ENCODE results near the gene CNST. TPM values are rescaled to one million over a fixed set of nuclear protein-coding genes. Genes with fewer than 3 reads are reported as not detected.

The CNST gene
- total and polyA plus RNA-seq, 9 of the 15 experiments (the other 6 are each of a cell fraction or from before 2014, with no cell fraction given): 17.0 to 55.3 (median 30.8) TPM

DNA sequence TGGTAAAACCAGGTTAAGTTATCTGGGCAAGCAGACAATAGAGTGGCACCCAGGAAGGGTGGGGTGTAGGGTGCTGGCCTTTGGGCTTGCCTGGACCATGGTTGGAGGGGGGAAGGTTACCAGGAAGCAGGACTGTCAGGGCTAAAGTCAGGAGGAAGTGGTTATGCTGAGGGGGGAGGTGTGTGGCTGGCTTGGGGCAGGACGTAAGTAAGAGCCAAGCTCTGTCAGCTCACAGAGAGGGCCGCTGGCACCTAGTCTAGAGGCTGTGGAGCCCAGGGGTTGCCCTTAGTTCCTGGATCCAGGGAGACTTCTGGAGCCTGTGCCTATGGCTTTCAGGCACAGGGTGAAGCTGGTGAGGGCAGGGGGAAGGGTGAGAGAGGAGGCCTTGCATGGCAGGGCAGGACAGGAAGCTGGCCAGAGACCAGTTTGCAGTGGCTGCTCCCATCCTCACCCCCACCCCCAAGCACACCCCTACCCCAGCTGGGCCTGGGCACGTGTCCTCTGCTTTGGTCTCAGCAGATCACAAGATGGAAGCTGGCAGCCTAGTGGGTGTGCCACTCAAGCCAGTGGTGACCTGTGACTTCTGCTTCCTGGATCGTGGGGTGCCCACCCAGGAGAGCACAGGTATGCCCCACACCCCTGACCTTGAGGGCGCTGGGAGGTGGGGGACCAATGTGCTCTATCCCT lies 38.7 kb upstream of the CNST start:
- peaks cover 0 to 9% of the 10 kb centered on the region in 2 experiments; a peak in 2 of 5 replicates for H3K4me1 ChIP-seq (replicated peaks in 1 of 2; ENCODE audit: control insufficient read depth in 2 of 2, insufficient read depth in 2 of 2, low read length in 2 of 2)
- H3K9ac ChIP-seq (ENCODE audit: insufficient read depth in 1 of 2, low read depth in 2 of 2, low read length in 2 of 2): no peak overlapping the region
- in situ Hi-C loops (cut with MboI) (no loop called here), intact Hi-C loops (cut with micrococcal nuclease) (no loop called here)
- POLR2A ChIA-PET: interaction anchor here (0.8 kb wide), 1 partner anchor 17 kb away, joined by 3 read pairs; no protein-coding TSS in a partner anchor
- FAIRE-seq (no peak), DNase-seq (ENCODE audit: extremely low read depth in 1 of 4, low spot score in 3 of 4) (no peak), ATAC-seq (peak; percentile 44; the same call in 2 of the 3 replicates)
- no peaks in the 10 kb centered on the region for H3K36me3 ChIP-seq (ENCODE audit: control insufficient read depth, insufficient read depth, low read length)
- no peak overlapping the region for H3K4me3 ChIP-seq
- no peak overlapping the region for H3K27ac ChIP-seq (ENCODE audit: extremely low read depth, low read depth, low read length)
- peaks cover 12% of the 10 kb centered on the region for H3K9me3 ChIP-seq (replicated peaks; ENCODE audit: control insufficient read depth, insufficient read depth, low read depth, low read length)
- TF ChIP-seq SMARCA5 (IDR thresholded peaks at IDR 0.05) (no peak), TAL1 (IDR thresholded peaks at IDR 0.05) (no peak), SPI1 (IDR thresholded peaks at IDR 0.05; ENCODE audit: borderline replicate concordance, low read depth, low read length) (peak; percentile 46; the same call in 1 of the 2 replicates), RB1 (IDR thresholded peaks at IDR 0.05; ENCODE audit: low read depth) (no peak), ZNF124 (CRISPR knock-in tag; IDR thresholded peaks at IDR 0.05) (no peak), SMAD2 (IDR thresholded peaks at IDR 0.05; ENCODE audit: low read depth, low read length) (no peak), ZFX (CRISPR knock-in tag; IDR thresholded peaks at IDR 0.05) (no peak)
- TF ChIP-seq, protein P1, sequence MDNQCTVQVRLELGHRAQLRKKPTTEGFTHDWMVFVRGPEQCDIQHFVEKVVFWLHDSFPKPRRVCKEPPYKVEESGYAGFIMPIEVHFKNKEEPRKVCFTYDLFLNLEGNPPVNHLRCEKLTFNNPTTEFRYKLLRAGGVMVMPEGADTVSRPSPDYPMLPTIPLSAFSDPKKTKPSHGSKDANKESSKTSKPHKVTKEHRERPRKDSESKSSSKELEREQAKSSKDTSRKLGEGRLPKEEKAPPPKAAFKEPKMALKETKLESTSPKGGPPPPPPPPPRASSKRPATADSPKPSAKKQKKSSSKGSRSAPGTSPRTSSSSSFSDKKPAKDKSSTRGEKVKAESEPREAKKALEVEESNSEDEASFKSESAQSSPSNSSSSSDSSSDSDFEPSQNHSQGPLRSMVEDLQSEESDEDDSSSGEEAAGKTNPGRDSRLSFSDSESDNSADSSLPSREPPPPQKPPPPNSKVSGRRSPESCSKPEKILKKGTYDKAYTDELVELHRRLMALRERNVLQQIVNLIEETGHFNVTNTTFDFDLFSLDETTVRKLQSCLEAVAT (IDR thresholded peaks at IDR 0.05): no peak
- CTCF ChIA-PET (ENCODE audit: low intra/inter-chr PET ratio): no interaction called here
- H3K79me2 ChIP-seq (ENCODE audit: control insufficient read depth, insufficient read depth, low read length): no peaks in the 10 kb centered on the region
- no TSS peak for BruUV-seq (replicated peaks)
- H3K27me3 ChIP-seq (ENCODE audit: control insufficient read depth in 2 of 2, insufficient read depth in 2 of 2, low read length in 2 of 2): peaks cover 0 to 9% of the 10 kb centered on the region in 2 experiments; a peak in 2 of 5 replicates
- no peaks in the 10 kb centered on the region for H4K20me1 ChIP-seq (replicated peaks; ENCODE audit: control insufficient read depth, insufficient read depth, low read length)
- no peak overlapping the region for H3K4me2 ChIP-seq (ENCODE audit: insufficient read depth, low read length)
- H3K9me1 ChIP-seq (ENCODE audit: control insufficient read depth, insufficient read depth, low read length): no peaks in the 10 kb centered on the region
- 6% methylated on average over 5 of the region's 5 CpGs for WGBS (ENCODE audit: insufficient coverage, low coverage, missing lambda C conversion rate)
- peak overlapping the region; percentile 22; the same call in 1 of the 2 replicates for H2AFZ ChIP-seq (ENCODE audit: low read depth, low read length)

Data from K562 (cell line).